NCI-H1436 (cell line): ENCODE measurements around the gene COL26A1.
"Not testable (repeated sequence)": the region's sequence is repeated elsewhere in the genome, so short reads cannot be mapped to it uniquely, and the experiment has no call there.

Source experiments
- DNase-seq: peaks from one replicate; lab custom pipeline; 2025; lab: John Stamatoyannopoulos, UW

The COL26A1 gene

DNA sequence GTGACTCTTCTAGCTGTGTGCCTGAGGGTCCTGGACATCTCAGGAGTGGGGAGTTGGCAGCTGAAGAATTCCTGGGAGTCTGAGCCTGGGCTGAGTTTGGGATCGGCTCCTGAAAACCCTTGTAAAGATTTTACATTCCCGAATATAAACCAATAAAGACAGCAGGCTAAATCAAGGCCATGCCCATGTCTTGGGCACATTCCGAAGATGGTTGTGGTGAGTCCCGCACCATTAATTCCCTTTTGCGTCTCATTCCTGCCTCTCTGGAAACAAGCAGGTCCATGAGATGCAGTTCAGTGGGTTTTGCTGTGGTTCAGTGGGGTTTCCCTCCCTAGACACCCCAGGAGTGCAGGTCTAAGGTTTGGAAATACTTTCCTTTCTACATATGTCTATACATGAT, 90.9 kb downstream of the COL26A1 start:
- no peak for DNase-seq

DNA sequence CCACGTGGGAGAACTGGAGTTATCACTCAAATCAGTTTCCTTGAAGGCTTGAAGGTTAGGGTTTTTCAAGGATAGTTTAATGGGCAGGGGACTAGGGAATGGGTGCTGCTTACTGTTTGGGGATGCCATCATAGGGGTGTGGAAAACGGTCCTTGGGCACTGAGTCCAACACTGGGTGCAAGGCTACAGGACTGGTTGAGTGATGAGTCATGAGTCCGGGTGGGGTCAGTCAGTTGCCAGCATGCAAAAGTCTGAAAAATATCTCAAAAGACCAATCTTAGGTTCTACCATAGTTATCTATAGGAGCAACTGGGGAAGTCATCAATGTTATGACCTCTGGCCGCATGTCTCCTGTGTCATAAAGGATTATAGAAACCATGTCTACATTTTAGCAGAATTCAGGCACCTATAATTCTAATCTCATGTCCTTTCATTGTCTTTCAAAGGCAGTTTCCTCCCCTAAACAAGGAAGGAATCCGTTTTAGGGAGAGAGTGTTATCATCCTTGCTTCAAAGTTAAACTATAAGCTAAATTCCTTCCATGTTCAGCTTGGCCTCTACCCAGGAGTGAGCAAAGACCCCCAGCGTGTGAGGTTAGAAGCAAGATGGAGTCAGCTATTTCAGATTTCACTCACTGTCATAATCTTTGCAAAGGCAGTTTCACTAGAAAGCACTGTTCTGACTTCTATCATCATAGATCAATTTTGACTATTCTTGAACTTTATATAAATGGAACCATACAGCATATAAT, 94.5 kb downstream of the COL26A1 start:
- no peak for DNase-seq

DNA sequence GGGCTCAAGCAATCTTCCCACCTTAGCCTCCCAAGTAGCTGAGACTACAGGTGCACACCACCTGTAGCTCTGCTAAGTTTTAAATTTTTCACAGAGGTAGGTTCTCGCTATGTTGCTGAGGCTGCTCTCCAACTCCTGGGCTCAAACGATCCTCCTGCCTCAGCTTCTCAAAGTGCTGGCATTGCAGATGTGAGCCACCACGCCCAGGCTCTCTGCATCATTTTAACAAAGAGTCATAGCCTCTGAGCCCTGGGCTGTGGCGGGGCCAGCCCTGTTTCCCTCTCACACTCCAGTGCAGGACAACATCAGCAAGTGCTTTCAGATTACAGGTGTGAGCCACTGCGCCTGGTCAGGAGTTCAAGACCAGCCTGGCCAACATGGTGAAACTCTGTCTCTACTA, 102.5 kb downstream of the COL26A1 start:
- DNase-seq, result no peak

DNA sequence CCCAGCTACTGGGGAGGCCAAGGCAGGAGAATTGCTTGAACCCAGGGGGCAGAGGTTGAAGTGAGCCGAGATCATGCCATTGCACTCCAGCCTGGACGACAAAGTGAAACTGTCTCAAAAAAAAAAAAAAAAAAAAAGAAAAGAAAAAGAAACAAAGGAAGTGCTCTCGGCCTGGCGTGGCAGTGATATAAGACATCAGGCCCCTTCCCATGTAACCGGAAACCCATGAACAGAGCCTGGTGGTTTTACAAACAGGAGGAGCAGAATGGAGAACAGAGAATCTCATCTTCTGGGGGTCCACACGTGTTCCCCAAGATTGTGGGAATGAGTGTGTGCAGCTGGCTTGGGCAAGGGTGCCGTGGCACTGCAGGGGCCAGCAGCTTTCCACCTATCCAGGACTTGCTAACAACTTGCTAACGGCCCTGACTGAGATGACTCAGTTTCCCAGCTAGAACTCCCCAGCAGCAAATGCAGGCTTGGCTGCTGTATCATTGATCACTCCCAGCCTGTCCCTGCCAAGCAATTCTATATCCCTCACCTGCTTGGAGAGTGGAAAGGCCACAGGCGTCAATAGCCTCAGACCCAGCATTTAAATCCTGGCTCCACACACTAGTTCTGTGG, 103.0 kb downstream of the COL26A1 start:
- DNase-seq, result no peak

DNA sequence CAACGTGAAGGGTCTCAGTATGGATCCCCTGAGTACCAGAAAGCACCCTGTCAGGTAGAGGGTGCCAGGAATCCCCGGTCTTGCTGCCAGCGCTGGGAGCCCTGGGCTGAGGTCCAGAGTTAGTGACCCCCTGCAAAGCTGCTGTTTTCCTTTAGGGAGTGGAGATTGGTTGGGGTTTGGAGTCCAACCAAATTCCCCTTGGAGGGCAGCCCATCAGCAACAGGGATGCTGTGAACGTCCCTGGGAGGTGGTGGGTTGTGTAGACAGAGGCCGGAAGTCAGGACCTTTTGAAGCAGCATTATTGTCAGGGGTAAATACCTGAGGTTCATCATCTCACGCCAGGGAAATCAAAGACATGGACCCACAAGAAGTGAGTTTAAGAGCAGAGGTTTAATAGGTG, 104.2 kb downstream of the COL26A1 start:
- no peak for DNase-seq

DNA sequence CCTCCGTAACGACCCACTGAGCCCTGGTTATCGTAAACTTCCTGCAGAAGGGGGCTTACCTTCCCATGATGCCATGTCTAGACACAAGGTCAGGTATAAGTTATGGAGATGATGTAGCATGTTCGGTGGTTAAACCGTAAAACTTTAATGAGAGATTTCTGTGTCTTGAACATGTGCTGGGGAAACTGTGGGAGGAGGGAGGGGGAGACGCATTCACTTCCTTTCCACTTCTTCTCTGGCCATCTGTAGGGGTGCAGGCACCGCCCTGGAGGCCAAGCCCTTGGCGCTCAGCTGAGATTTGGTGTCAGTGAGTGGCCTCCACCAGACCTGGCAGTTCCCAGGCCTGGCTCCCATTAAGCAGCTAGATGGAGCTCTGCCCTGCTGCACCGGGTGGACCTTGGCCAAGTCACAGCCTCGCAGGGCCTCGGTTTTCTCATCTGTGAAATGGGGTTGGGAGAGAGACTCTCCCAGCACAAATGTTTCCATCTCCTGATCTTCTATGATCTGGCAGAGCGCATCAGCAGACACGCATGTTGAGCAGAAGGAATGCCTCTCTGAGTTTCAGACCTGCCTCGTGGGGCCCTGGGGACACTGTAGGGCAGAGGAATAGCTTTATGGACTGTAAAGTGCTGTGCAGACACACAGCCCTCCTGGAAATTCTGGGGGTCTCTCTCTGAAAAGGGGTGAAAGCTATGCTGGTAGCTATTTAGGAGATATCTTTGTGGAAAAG, 106.0 kb downstream of the COL26A1 start:
- DNase-seq, result no peak

DNA sequence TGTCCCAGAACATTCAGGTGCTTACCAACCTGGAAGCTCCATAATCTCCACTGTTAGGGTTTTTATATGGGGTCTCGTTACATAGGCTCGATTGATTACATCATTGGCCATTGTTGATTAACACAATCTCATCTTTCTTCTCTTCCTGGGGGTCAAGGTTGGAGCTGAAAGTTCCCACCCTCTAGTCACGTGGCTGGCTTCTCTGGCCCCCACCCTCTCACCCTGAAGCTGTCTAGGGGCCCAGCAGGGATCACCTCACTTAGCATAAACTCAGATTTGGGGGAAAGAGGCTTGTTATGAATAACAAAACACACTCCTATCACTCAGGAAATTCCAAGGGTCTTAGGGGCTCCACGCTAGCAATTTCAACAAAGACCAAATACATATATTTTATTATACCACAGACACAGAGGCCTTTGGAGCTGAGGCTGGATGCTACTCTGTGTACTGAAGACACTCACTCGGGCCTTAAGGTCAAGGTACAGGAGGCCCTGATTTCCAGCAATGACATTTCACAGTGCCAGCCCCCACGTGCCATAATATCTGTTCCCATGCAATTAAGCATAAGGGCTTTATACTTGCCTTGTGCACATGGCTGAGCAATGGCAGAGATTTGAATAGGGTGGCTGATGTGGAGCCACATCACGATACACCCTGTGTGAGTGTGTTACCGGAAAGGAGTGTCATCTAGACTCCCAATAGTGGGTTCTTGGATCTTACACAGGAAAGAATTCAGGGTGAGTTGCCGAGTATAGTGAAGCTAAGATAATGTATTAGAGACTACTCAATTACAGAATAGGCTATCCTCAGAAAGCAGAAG, 108.2 kb downstream of the COL26A1 start:
- DNase-seq, result no peak

DNA sequence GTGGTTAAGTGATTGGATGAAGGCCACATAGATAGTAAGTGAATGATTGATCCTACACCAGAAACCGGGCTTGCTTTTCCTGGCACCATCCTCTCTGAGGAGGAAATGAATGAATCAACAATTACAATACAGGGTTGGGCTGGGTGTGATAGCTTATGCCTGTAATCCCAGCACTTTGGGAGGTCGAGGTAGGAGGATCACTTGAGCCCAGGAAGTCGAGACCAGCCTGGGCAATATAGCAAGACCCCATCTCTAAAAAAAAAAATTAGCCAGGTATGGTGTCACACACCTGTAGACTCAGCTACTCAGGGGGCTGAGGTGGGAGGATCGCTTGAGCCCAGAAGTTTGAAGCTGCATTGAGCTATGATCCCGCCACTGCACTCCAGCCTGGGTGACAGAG, 111.5 kb downstream of the COL26A1 start:
- no peak for DNase-seq

DNA sequence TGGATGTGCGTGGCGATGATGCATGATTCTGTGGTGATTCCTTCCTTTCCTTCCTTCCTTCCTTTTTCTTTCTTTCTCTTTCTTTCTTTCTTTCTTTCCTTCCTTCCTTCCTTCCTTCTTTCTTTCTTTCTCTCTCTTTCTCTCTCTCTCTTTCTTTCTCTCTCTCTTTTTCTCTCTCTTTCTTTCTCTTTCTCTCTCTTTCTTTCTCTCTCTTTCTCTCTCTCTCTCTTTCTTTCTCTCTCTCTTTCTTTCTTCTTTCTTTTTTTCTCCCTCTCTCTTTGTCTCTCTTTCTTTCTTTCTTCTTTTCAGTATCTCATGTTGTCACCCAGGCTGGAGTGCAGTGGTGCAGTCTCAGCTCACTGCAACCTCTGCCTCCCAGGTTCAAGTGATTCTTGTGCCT, 113.0 kb downstream of the COL26A1 start:
- DNase-seq, result not testable (repeated sequence)

DNA sequence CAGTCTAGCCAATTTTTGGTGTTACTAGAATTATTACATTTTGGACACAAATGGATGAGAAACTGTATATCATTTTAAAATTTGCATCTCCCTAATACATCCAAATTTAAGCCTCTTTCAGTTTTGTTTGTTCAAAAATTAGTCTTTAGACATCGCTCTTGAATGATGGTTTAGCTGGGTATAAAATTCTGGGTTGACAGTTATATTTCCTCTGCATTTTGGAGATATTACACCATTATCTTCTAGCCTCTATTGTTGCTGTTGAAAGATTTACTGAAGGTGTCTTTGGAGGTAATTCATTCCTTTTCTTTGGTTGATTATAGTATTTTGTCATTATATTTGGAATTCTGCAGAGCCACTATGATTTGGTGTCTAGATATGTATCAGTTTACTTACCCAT, 116.5 kb downstream of the COL26A1 start:
- no peak for DNase-seq

DNA sequence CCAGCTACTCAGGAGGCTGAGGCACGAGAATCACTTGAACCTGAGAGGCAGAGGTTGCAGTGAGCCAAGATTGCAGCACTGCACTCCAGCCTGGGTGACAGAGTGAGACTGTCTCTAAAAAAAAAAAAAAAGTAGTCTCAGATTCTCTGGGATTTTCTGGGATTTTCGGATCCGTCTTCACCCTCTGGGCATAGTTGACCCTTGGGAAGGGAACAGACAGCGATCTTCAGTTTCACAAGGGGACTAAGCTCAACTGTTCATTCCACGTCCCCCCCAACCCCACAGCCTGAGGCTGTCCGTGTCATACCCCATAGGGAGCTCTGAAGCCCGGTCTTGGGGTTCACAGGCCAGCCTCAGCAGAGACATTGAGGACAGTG, 123.4 kb downstream of the COL26A1 start:
- DNase-seq, result not testable (repeated sequence)

DNA sequence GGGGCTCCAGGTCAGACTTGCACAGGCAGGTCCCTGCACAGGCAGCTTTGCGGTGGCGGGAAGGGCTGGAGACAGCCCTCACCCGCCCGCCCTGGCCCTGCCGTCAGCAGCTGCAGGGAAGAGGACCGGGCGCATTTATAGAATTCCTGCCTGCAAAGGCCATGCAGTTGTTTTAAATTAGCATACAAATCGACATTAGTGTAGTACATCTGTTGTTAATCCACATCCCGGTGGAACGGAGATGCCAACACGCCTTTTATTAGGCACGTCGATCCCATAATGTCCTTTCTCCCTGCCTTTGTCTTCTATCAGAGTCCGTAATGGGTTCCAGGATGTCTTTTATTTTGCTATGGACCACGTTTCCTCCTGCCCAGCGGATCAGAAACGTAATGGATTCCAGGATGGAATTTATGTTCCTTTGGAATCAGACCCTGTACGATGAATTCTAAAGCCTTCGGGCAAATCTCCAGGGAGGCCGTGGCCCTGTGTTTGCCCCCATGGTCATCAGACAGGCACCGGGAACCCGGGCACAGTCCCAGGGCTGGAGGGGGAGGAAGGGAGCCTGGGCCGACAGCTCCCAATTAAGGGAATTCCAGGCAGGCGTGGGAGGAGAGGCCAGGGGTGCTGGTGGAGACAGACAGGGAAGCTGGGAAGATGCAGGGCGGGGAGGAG, 123.9 kb downstream of the COL26A1 start:
- no peak for DNase-seq

DNA sequence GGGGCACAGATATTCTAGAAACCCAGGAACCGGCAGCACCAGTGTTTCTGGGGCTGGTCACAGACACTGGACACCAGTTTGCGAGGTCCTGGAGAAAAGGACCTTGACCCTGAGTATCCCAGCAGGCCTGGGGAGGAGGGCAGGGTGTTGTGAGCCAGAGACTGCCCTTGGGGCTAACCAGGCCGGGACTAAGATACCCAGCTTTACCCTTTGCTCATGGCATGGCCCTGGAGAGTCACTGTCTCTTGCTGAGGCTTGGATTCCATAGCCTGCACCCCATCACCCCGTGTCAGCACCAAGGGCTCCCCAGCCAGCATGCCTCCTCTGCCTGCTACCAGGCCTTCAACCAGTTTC, 124.4 kb downstream of the COL26A1 start:
- no peak for DNase-seq

DNA sequence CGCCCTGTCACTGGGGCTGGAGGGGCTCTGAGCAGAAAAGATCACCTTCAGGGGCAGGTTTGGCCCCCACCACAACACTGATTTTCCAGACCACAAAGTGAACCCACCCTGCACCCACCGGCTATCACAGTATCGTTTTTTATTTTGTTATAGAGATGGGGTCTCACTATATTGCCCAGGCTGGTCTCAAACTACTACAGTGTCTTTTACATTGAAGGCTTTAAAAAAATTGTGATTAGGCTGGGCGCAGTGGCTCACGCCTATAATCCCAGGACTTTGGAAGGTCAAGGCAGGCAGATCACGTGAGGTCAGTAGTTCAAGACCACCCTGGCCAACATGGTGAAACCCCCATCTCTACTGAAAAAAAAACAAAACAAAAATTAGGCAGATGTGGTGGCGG, 125.1 kb downstream of the COL26A1 start:
- DNase-seq, result no peak

DNA sequence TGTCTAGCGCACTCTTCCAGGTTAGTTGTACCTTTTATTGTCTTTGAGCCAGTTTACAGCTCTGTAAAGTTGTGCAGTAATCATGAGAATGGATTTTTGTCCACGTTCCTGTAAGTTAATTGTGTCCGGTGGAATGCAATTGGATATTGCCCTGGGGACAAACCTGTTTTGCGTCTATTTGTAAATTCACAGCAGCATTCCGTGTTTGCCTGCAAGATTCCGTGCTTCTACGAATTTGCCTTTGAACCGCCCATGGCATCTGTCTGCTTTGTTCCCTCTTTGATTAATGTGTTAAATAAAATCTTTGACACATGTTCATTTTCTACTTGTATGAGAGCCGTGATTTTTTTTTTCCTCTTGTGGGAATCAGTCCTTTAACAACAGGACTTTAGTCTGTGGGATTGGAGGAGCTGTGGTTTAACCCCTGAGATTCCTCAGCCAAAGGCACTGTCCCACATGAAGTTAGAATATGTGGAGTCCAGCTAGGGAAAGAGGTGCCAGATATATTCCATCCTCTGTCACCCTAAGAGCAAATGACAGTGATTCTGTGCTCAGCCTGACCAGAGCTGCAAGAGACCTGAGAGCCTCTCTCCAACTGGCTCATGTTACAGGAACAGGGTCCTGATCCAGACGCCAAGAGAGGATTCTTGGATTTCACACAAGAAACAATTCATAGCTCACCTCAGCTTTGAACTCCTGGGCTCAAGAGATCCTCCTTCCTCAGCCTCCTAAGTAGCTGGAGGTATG, 126.3 kb downstream of the COL26A1 start:
- no peak for DNase-seq

DNA sequence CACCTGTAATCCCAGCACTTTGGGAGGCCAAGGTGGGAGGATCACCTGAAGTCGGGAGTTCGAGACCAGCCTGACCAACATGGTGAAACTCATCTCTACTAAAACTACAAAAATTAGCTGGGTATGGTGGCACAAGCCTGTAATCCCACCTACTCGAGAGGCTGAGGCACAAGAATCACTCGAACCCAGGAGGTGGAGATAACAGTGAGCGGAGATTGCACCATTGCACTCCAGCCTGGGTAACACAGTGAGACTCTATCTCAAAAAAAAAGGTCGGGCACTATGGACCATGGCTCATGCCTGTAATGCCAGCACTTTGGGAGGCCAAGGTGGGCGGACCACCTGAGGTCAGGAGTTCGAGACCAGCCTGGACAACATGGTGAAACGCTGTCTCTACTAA, 127.8 kb downstream of the COL26A1 start:
- not testable (repeated sequence) for DNase-seq

DNA sequence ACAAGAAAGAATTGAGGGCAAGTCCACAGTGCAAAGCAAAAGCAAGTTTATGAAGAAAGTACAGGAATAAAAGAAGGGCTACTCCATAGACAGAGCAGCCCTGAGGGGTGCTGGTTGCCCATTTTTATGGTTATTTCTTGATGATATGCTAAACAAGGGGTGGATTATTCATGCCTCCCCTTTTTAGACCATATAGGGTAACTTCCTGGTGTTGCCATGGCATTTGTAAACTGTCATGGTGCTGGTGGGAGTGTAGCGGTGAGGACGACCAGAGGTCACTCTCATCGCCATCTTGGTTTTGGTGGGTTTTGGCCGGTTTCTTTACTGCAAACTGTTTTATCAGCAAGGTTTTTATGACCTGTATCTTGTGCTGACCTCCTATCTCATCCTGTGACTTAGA, 128.8 kb downstream of the COL26A1 start:
- DNase-seq, result not testable (repeated sequence)

DNA sequence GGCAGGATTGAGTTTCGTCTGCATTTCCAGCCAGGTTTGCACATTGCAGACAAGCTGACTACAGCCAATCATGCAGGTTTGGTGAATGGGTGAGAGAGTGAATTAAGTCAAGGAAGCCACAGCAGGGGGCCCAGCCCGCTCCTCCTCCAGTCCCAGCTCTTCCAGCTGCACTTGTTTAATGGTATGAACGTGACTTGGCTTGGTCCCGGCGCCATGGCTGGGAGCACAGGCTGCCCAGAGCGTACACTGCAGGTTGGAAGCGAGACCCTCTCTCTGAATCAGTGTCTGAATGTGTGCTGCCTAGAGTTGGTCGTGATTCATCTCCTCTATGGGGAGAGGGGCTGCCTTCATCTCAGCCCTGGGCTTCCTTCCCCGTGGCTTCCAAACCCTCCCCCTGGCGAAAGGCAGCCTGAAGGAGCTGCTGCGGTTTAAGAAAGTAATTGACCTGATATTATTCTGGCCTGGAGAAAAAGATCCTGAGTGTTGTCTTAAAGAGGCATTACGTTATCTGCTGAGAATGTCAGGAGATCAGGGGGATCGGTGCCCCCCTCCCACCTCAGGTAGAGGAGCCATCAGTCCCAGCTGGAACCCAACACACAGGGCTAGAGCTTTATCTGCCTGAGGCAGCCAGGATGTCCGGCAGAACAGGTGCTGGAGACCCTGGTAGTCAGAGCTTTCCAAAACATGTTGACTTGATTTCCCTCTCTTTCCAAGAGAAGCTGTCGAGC, 132.1 kb downstream of the COL26A1 start:
- DNase-seq, result no peak

DNA sequence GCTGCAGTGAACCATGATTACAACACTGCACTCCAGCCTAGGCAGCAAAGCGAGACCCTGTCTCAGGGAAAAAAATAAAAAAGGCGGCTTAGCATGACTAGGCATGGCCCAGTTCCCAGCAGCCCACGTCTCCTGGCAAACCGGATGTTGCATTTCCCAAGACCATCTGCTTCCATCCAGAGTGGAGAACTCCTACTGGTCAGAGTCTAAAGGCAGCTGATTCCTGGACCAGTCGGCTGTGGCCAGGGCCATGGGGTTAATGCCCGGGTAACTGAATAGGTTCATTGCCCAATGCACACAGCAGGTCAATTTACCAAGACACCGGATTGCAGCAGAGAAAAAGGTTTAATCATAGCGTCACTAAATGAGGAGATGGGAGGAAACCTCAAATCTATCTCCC, 133.3 kb downstream of the COL26A1 start:
- DNase-seq, result no peak

DNA sequence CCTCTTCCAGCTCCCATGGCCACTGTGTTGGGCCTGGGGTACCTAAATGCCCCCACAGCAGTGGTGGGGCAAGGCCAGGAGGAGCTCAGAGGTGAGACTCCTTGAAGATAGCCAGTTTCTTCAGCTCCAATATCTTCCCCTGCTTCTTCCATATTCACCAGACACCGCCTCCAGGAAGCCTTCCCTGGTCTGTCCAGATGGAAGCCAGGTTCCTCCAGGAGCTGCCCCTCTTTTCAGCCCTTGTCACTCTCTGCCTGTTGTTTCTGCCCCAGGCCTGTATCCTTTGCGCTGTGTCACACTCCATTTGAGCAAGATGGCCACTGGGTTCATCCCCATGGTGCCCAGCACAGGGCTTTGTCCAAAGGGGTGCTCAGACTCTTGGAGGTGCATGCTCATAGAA, 138.7 kb downstream of the COL26A1 start:
- no peak for DNase-seq
